ENCODE data around the gene IQSEC1.

- TF ChIP-seq CTCF (IDR thresholded peaks at IDR 0.05; ENCODE audit: insufficient read depth, low read depth, low read length) = no peak
- TF ChIP-seq EZH2 (IDR thresholded peaks at IDR 0.05; ENCODE audit: insufficient read depth, low read length) = no peak
These were observed 201.7 kb downstream of the IQSEC1 start for GRCh38 chr3:12871404-12871983.
